ENCODE data around the gene C3orf22.

C3orf22 gene

GRCh38 chr3:126527455-126528211 is 31.1 kb downstream of the C3orf22 start:
- no peak for DNase-seq
- no peaks in the 10 kb centered on the region for H3K27me3 ChIP-seq (replicated peaks; ENCODE audit: control insufficient read depth, insufficient read depth, low read length, poor library complexity, severe bottlenecking)
- H3K4me1 ChIP-seq (ENCODE audit: control insufficient read depth, insufficient read depth, low read length, poor library complexity, severe bottlenecking), result no peaks in the 10 kb centered on the region

GRCh38 chr3:126527006-126527405 is 31.7 kb downstream of the C3orf22 start:
- no peaks in the 10 kb centered on the region for H3K36me3 ChIP-seq (ENCODE audit: control insufficient read depth, insufficient read depth, low read length)

More at GRCh38 chr3:126527455-126528211, 31.1 kb downstream of the C3orf22 start:
- no peaks in the 10 kb centered on the region for H3K9me3 ChIP-seq (ENCODE audit: control insufficient read depth, low read length)
- no peak overlapping the region for H3K27ac ChIP-seq (ENCODE audit: insufficient read depth, low read length, poor library complexity, severe bottlenecking)
- no peak overlapping the region for H3K4me3 ChIP-seq (ENCODE audit: insufficient read depth, low read depth, low read length, poor library complexity, severe bottlenecking)
- H3K36me3 ChIP-seq (ENCODE audit: control insufficient read depth, insufficient read depth, low read length), result no peaks in the 10 kb centered on the region

GRCh38 chr3:126526668-126527005 is 32.1 kb downstream of the C3orf22 start:
- H3K4me3 ChIP-seq (ENCODE audit: insufficient read depth, low read depth, low read length, poor library complexity, severe bottlenecking), result no peak overlapping the region
- H3K9me3 ChIP-seq (ENCODE audit: control insufficient read depth, low read length), result no peaks in the 10 kb centered on the region
- H3K4me1 ChIP-seq (ENCODE audit: control insufficient read depth, insufficient read depth, low read length, poor library complexity, severe bottlenecking), result no peaks in the 10 kb centered on the region
- H3K27me3 ChIP-seq (replicated peaks; ENCODE audit: control insufficient read depth, insufficient read depth, low read length, poor library complexity, severe bottlenecking), result no peaks in the 10 kb centered on the region
- no peak for DNase-seq
- no peak overlapping the region for H3K27ac ChIP-seq (ENCODE audit: insufficient read depth, low read length, poor library complexity, severe bottlenecking)
- H3K36me3 ChIP-seq (ENCODE audit: control insufficient read depth, insufficient read depth, low read length), result no peaks in the 10 kb centered on the region

More at GRCh38 chr3:126527006-126527405, 31.7 kb downstream of the C3orf22 start:
- no peak for DNase-seq
- Histone ChIP-seq H3K27me3 (replicated peaks; ENCODE audit: control insufficient read depth, insufficient read depth, low read length, poor library complexity, severe bottlenecking) (no peaks in the 10 kb centered on the region), H3K4me3 (ENCODE audit: insufficient read depth, low read depth, low read length, poor library complexity, severe bottlenecking) (no peak overlapping the region), H3K9me3 (ENCODE audit: control insufficient read depth, low read length) (no peaks in the 10 kb centered on the region), H3K27ac (ENCODE audit: insufficient read depth, low read length, poor library complexity, severe bottlenecking) (no peak overlapping the region), H3K4me1 (ENCODE audit: control insufficient read depth, insufficient read depth, low read length, poor library complexity, severe bottlenecking) (no peaks in the 10 kb centered on the region)

- no peak for DNase-seq
- Histone ChIP-seq H3K27me3 (replicated peaks; ENCODE audit: control insufficient read depth, insufficient read depth, low read length, poor library complexity, severe bottlenecking) (no peaks in the 10 kb centered on the region), H3K4me3 (ENCODE audit: insufficient read depth, low read depth, low read length, poor library complexity, severe bottlenecking) (no peak overlapping the region), H3K27ac (ENCODE audit: insufficient read depth, low read length, poor library complexity, severe bottlenecking) (no peak overlapping the region), H3K9me3 (ENCODE audit: control insufficient read depth, low read length) (no peaks in the 10 kb centered on the region), H3K4me1 (ENCODE audit: control insufficient read depth, insufficient read depth, low read length, poor library complexity, severe bottlenecking) (no peaks in the 10 kb centered on the region), H3K36me3 (ENCODE audit: control insufficient read depth, insufficient read depth, low read length) (no peaks in the 10 kb centered on the region)
Observed at GRCh38 chr3:126525853-126526667, 32.7 kb downstream of the C3orf22 start.

- no peak overlapping the region for H3K27ac ChIP-seq (ENCODE audit: insufficient read depth, low read length, poor library complexity, severe bottlenecking)
- H3K27me3 ChIP-seq (replicated peaks; ENCODE audit: control insufficient read depth, insufficient read depth, low read length, poor library complexity, severe bottlenecking), result no peaks in the 10 kb centered on the region
- H3K9me3 ChIP-seq (ENCODE audit: control insufficient read depth, low read length), result no peaks in the 10 kb centered on the region
- no peak for DNase-seq
- no peaks in the 10 kb centered on the region for H3K4me1 ChIP-seq (ENCODE audit: control insufficient read depth, insufficient read depth, low read length, poor library complexity, severe bottlenecking)
- H3K36me3 ChIP-seq (ENCODE audit: control insufficient read depth, insufficient read depth, low read length), result no peaks in the 10 kb centered on the region
- H3K4me3 ChIP-seq (ENCODE audit: insufficient read depth, low read depth, low read length, poor library complexity, severe bottlenecking), result no peak overlapping the region
Observed at GRCh38 chr3:126525091-126525852, 33.5 kb downstream of the C3orf22 start.

GRCh38 chr3:126524429-126524988 is 34.2 kb downstream of the C3orf22 start:
- H3K27me3 ChIP-seq (replicated peaks; ENCODE audit: control insufficient read depth, insufficient read depth, low read length, poor library complexity, severe bottlenecking), result no peaks in the 10 kb centered on the region
- no peaks in the 10 kb centered on the region for H3K4me1 ChIP-seq (ENCODE audit: control insufficient read depth, insufficient read depth, low read length, poor library complexity, severe bottlenecking)
- H3K4me3 ChIP-seq (ENCODE audit: insufficient read depth, low read depth, low read length, poor library complexity, severe bottlenecking), result no peak overlapping the region
- H3K9me3 ChIP-seq (ENCODE audit: control insufficient read depth, low read length), result no peaks in the 10 kb centered on the region
- no peaks in the 10 kb centered on the region for H3K36me3 ChIP-seq (ENCODE audit: control insufficient read depth, insufficient read depth, low read length)
- DNase-seq, result no peak
- no peak overlapping the region for H3K27ac ChIP-seq (ENCODE audit: insufficient read depth, low read length, poor library complexity, severe bottlenecking)

- no peak within 1 kb of the TSS for H3K27ac ChIP-seq (ENCODE audit: insufficient read depth, low read length, poor library complexity, severe bottlenecking)
- H3K4me1 ChIP-seq (ENCODE audit: control insufficient read depth, insufficient read depth, low read length, poor library complexity, severe bottlenecking), result no peaks in the 10 kb centered on the region
- H3K4me3 ChIP-seq (ENCODE audit: insufficient read depth, low read depth, low read length, poor library complexity, severe bottlenecking), result no peak within 1 kb of the TSS
- H3K9me3 ChIP-seq (ENCODE audit: control insufficient read depth, low read length), result no peaks in the 10 kb centered on the region
- no peaks in the 10 kb centered on the region for H3K36me3 ChIP-seq (ENCODE audit: control insufficient read depth, insufficient read depth, low read length)
- no peaks in the 10 kb centered on the region for H3K27me3 ChIP-seq (replicated peaks; ENCODE audit: control insufficient read depth, insufficient read depth, low read length, poor library complexity, severe bottlenecking)
- no peak for DNase-seq
Observed at GRCh38 chr3:126523745-126524428, 34.8 kb downstream of the C3orf22 start, which contains the start of gene CHST13. TSS of gene CHST13 (plus strand) at chr3:126524155. CDS start at chr3:126524333, 178 bp downstream.

- Histone ChIP-seq H3K4me3 (ENCODE audit: insufficient read depth, low read depth, low read length, poor library complexity, severe bottlenecking) (no peak overlapping the region), H3K4me1 (ENCODE audit: control insufficient read depth, insufficient read depth, low read length, poor library complexity, severe bottlenecking) (no peaks in the 10 kb centered on the region), H3K36me3 (ENCODE audit: control insufficient read depth, insufficient read depth, low read length) (no peaks in the 10 kb centered on the region), H3K27ac (ENCODE audit: insufficient read depth, low read length, poor library complexity, severe bottlenecking) (no peak overlapping the region), H3K27me3 (replicated peaks; ENCODE audit: control insufficient read depth, insufficient read depth, low read length, poor library complexity, severe bottlenecking) (no peaks in the 10 kb centered on the region), H3K9me3 (ENCODE audit: control insufficient read depth, low read length) (no peaks in the 10 kb centered on the region)
- DNase-seq, result peak in 1 of 3 donors; percentile 9
Observed at GRCh38 chr3:126522363-126522788, 36.4 kb downstream of the C3orf22 start.

GRCh38 chr3:126521122-126521891 is 37.4 kb downstream of the C3orf22 start:
- Histone ChIP-seq H3K27ac (ENCODE audit: insufficient read depth, low read length, poor library complexity, severe bottlenecking) (no peak overlapping the region), H3K4me1 (ENCODE audit: control insufficient read depth, insufficient read depth, low read length, poor library complexity, severe bottlenecking) (no peaks in the 10 kb centered on the region), H3K36me3 (ENCODE audit: control insufficient read depth, insufficient read depth, low read length) (no peaks in the 10 kb centered on the region), H3K4me3 (ENCODE audit: insufficient read depth, low read depth, low read length, poor library complexity, severe bottlenecking) (no peak overlapping the region), H3K9me3 (ENCODE audit: control insufficient read depth, low read length) (no peaks in the 10 kb centered on the region), H3K27me3 (replicated peaks; ENCODE audit: control insufficient read depth, insufficient read depth, low read length, poor library complexity, severe bottlenecking) (no peaks in the 10 kb centered on the region)
- no peak for DNase-seq
